NCI-H1930 (cell line): ENCODE data around the gene C16orf74.

Experiments used
- DNase-seq, 2 experiments: peaks; one replicate each; lab custom pipeline; 2025; lab: John Stamatoyannopoulos, UW

The C16orf74 gene

DNA sequence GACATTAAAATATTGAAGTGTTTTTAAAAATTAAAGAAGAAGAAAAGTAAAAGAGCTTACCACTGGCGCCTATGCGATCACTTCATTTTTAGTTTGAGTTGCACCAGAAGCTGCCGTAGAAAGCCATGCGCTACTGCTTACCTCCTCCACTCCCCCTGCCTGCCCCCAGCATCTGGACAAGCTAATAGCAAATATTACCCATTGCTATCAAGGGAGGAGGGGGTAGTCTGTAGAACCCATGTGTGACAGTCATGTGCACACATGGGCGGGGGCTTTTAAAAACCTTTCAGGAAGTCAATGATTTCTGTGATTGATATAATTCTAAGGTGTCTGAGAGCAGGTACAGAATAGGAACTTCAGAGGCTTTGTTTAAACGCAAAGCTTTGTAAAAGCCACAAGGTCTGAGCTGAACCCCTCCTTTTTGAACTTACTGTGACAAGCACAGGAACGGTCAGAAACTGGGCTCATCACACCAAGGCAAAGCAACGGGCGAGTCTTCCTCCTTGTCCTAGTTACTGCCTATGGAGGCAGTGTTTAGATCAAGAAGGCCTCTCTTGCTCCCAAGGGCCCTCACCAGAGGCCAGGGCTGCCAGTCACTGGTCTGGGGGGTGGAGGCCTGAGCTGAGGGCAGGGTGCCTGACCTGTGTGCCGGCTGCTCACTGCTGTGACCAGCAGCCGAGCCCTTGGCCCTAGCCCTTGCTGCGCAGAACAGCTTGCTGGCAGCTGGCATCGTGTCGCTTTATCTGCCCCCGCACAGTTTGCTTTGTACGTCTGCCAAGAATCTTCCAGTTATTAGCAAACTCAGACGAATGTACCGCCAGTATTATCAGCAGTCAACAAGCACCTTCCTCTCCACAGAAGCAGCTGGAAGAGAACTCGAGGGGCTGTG, 77.1 kb downstream of the C16orf74 start:
- DNase-seq = no peak

DNA sequence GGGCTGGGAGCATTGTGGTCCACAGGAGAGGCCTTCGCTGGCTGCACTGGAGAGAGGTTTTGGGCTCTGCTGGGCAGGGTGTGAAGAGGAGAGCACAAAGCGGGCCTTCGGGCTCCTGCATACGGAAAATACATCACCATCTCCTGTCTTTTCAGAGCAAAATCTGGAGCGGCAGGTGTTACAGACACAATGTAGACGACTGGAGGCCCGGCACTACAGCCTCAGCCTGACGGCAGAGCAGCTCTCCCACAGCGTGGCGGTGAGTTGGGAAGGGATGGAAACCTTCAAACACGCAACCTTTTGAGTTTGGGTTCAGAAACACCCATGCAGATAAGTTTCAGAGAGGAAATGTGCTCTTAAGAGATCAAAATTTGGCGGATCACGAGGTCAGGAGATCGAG, 80.1 kb downstream of the C16orf74 start:
- no peak for DNase-seq

DNA sequence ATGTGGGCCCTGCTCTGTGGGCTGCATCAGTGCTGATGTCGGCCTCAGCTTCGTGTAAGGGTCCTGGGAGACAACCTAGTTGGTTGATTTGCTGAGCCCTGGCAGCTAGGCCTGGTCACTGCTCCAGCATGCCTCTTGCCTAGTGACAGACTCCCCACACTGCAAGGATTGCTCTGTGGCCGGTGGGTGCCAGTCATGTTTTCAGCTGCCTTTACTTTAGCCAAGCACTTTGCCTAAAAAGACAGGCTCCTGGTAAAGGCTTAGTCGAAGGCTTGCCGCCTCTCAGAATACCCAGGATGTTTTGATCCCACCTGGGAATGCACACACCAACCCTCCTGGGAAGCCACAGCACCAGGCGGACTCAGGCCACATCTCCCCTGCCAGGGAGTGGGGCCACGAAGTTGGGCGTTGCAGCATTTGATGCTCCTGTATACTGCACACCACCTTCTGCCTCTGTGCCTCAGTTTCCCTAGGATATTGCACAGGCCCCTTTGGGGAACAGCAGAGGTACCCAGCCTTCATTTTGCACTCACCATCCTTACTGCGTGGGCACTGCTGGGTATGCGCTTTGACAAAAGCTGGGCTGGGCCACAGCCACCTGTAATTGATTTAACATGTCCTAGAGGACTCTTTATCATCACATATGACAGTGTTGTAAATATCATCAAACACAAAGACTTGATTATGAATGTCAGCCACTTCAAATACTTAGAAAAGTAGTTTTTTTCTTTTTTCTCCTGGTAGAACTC, 82.0 kb downstream of the C16orf74 start:
- no peak for DNase-seq

DNA sequence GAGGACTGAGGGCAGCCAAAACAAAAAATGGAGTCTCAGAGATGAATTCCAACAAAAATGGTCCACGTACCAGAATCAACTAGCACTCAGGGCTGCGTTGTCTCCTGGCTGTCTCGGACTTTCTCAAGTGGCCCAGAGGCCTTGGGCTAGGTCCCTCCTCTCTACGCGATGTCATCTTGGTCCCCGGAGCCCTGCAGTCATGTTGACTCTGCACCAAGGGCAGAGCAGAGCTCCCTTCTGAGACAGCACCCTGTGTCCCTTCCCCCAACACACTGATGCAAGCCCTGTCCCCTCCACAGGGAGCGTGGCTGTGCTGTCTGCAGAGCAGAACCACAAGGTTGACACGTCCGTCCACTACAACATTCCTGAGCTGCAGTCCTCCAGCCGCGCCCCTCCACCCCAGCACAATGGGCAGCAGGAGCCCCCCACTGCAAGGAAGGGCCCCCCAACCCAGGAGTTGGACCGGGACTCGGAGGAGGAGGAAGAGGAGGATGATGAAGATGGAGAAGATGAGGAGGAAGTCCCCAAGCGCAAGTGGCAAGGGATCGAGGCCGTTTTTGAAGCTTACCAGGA, 83.0 kb downstream of the C16orf74 start:
- no peak for DNase-seq

DNA sequence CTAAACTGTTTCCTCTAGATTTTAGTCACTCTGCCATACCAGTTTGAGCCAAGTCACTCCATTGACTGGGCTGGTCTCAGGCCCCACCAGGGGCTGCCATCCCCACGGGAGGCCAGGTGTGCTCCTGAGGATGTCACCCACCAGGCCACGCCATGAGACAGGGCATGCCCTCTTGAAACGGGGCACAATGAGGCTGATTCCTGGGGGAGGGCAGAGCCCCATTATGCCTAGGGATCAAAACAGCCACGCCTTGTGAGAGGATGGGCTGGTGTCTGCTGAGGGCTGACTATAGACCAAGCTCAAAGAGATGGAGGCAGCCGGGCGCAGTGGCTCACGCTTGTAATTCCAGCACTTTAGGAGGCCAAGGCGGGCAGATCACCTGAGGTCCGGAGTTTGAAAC, 83.6 kb downstream of the C16orf74 start:
- no peak for DNase-seq

DNA sequence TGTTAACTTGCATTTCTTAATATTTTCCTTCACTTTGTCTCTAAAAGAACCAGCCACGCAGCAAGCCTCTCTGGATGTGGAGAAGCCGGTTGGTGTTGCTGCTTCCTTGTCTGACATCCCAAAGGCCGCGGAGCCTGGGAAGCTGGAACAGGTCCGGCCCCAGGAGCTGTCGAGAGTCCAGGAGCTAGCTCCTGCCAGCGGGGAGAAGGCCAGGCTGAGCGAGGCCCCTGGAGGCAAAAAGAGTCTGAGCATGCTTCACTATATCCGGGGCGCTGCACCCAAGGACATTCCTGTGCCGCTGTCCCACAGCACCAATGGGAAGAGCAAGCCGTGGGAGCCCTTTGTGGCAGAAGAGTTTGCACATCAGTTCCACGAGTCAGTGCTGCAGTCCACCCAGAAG, 85.0 kb downstream of the C16orf74 start:
- no peak for DNase-seq

DNA sequence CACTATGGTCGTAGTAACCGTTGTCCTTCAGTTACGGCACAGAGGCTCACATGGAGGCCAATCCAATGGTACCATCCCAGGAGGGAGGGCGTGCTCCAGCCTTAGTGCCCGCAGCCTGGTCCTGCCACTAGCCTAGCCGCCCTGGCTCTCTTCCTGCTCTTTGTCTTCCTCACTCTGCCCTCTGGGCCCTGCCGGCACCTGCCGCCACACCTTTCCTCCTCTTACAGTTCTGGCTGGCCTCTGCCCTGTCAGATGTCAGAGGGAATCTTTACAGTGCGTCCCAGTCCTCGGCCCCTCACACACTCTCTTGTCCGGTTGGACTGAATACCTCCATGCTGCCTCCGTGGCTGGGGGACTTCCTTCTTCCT, 85.5 kb downstream of the C16orf74 start:
- DNase-seq = no peak

DNA sequence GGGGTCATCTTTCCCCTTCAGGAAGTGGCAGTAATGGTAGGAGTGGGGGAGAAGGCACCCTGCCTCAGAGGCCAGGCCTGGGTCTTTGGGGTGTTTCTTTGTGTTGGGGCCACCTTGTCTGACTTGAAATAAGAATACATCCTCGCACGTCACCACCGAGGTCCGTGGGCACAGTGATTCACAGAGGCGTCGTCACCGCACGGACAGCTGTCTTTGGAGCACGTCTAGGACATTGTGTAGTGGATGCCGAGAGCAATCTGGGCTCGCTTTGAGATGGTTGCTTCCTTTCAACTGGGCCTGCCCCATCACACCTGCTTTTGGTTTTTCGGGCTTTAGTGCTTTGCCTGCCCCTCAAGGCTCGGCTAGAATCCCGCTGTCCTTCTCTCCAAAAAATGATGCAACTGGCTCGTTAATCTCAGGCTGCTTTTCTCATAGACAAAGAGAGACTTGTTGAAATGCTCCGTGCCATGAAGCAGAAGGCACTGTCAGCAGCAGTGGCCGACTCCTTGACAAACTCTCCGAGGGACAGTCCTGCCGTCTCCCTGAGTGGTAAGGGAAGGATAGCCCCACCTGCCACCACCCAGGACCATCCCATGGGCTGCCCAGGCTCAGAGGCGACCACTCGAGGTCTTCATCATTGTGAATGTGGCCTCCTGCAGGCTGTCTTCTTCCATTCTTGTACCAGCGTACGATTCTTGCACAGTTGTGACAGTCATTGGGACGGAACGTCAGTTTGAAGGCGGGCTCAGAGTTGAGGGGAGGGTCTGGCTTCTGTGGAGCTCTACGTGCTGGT, 86.1 kb downstream of the C16orf74 start:
- no peak for DNase-seq

DNA sequence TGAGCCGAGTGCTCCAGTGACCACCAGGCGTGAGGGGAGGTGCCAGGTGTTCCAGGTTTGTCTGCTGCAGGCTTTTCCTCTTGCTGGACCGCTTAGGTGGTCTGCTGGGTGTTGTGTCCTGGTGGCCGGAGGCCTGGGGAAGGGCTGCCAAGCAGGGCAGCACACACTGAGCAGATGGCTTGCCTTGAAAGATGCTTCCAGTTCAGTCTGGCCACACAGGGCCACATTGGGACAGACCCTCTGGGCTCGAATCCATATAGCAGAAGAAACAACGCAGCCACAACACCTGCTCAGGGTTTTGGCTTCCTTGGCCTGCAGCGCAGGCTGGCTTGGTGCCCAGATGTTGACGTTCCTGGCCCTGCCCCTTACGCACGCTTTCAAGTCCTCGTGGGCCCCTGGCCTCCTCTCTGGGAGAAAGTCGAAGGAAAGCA, 87.0 kb downstream of the C16orf74 start:
- DNase-seq = no peak

DNA sequence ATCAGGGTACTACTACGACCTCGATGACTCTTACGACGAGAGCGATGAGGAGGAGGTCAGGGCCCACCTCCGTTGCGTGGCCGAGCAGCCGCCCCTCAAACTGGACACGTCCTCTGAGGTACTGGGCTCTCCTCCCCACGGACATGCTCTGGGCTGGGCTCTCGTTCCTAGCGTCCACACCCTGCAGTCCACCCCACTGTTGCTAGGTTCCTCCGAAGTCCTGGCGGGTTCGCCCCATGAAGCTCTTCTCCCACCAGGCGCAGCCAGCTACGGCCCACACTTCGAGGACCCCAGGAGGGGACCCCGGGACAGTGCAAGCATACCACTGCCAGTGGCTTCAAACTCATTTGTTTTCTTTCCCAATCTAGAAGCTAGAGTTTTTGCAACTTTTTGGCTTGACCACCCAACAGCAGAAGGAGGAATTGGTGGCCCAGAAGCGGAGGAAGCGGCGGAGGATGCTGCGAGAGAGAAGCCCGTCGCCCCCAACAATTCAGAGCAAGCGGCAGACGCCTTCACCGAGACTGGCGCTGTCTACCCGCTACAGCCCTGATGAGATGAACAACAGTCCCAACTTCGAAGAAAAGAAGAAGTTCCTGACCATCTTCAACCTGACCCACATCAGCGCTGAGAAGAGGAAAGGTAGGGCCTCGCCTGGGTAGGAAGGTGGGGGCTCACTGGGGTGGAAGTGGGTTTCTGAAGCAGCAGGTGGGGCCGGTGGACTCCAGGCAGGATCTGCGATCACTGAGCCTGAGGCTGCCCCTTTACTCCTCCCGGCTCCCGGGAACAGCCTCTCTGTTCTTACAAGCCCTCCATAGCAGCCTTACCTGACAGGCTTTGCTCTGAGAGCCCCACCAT, 87.7 kb downstream of the C16orf74 start:
- DNase-seq = no peak

DNA sequence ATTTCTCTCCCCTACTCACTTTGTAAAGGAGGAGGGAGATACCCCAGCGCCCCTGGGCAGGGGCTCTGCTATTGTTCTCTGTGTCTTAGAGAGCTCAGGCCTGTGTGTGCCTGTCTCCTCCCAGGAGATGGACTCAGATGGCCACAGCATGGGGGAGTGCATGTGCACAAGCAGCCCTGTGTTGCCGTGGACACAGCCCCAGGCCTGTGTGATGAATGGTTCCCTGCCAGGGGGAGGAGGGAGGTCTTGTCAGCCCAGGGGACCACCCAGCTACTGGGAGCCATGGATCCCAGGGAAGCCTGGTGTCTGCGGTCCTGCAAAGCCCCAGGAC, 88.4 kb downstream of the C16orf74 start:
- DNase-seq = no peak

DNA sequence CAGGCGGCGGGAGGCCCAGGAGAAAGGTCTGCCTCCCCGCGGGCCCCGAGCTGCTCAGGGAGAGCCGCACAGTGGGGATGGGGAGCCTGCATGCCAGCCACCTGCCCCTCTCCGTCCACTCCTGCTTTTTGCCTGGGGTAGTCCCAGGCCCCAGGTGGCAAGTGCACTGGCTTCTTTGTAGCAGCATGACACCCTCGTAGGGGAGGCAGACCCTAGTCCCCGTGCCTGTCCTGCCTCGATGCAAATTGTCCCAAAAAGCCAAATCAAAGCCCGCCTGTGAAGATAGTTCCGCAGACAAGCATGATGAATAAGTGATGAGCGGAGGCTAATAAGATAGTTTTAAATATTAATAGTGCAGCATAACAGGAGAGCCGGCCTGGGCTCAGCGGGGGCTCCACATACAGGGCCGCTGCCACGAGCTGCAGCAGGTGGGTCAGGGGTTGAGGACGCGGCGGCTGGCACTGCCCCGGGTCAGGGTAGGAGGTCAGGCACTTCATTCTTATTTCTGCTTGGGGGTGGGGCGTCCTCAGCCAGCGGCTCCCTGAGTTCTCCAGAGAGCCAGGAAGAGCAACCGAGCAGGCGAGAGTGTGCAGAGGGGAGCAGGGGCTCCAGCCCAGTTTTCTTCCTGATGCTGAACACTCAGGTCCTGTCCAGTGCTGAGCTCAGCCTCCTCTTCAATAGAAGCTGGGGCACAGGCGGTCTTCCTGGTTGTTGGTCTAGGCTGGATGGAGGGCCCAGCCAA, 89.0 kb downstream of the C16orf74 start:
- no peak for DNase-seq

DNA sequence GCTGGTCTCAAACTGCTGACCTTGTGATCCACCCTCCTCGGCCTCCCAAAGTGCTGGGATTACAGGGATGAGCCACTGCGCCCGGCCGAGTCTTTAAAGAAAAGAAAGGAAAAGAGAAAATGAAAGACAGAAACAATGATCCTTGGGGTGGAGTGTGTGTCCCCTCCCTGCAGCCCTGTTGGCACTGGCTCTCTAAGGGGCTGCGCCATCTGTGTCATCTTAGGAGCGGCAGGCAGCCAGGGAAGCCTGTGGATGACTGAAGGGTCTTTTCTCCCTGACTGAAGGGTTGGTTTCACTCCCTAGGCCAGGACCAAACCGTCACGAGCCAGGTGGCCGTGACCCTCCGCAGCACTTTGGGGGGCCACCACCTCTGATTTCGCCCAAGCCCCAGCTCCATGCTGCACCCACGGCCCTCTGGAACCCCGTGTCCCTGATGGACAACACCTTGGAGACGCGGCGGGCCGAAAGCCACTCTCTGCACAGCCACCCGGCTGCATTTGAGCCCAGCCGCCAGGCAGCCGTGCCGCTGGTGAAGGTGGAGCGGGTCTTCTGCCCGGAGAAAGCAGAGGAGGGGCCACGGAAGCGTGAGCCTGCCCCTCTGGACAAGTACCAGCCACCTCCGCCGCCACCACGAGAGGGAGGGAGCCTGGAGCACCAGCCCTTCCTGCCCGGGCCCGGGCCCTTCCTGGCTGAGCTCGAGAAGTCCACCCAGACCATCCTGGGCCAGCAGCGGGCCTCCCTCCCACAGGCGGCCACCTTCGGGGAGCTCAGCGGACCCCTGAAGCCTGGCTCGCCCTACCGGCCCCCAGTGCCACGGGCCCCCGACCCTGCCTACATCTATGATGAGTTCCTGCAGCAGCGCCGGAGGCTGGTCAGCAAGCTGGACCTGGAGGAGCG, 89.8 kb downstream of the C16orf74 start:
- DNase-seq = no peak

DNA sequence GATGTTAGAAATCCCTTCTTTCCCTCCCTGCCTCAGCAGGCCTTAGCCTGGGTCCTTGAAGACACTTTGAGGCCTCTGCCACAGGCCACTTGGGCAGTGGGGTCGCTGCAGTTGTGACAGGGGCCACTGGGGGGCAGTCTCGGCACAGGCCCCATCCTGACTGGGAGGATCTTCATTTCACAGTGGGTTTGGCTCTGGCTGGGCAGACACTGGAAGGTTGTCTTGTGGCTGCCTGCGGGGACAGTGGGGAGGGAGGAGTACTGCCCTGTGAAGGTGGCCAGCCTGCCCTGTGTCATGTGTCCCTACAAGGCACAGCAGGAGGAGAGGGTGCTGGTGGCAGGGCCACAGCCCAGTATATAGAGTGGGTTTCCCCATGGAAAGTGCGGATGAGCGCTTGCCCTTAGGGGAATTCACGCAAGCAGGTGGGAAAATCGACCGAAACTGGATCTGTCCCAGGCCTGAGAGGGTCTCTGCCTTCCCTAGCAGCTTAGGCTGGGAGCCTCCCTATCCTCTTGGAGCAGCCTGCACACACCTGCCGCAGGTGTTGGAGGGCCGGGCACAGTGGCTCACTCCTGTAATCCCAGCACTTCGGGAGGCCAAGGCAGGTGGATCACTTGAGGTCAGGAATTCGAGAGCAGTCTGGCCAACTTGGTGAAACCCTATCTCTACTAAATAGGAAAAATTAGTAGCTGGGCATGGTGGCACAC, 90.9 kb downstream of the C16orf74 start:
- DNase-seq = no peak

DNA sequence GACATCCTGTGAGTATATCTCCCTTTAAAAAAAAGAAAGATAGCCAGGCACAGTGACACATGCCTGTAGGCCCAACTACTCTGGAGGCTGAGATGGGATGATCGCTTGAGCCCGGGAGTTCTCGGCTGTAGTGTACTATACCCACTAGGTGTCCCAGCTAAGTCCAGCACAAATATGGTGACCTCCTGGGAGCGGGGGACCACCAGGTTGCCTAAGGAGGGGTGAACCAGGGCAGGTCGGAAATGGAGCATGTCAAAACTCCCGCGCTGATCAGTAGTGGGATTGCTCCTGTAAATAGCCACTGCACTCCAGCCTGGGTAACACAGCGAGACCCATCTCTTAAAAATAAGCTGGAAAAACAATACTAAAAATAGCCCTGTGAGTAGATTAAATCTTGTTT, 91.6 kb downstream of the C16orf74 start:
- no peak for DNase-seq

DNA sequence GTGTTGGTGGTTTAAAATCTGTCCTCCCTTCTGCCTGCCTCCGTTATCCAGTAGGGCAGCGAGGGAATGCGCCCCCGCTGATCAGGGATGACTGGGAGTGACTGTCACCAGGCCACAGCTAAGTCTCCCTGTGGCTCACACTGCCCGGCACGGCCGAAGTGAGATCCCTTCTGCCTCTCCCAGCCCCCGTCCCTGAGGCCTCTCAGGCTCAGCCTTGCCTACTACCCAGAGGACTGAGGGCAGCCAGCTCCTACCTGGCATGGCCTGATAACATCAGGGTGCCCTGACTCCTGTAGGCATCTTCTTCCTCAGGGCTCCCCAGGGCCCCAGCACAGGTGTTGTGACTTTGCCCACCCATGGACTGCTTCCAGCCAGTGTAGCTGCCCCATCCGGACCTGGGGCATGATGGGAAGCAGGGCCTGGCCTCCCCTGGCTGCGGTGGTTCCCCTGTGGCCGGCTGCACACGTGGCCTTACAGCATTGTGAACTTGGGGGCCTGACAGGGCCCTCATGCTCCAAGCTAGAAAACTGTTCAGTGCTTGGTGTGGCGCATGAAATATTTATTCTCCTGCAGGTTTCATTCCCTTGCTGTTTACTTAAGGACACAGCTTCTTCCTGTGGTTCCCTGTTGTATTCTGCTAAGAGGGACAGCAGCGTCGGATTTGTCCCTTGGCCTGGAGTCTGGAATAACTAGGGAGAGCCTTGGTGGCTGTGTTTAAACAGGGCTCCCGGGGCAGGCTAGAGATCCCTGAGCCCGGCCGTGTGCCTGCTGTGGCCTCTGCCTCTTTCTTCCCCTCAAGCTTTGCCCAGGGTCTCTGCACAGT, 92.2 kb downstream of the C16orf74 start:
- DNase-seq = no peak

DNA sequence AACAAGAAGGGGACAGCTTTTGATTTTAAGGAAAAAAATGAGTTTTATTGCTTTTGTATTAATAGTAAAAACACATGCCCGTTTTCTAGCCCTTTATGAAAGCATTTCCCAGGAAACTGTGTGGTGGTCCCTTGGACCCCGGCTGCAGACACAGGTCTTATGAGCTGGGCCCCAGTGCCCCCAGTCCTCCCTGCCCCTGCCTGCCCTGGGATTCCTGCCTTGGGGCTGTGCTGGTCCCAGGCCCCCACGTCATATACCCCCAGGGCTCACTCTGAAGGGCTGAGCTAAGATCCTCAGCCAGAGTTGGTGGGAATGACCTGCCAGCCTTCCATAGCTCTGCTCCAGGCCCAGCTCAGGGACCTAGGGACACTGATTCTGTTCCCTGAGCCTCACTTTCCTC, 92.9 kb downstream of the C16orf74 start:
- no peak for DNase-seq
